Liver (tissue), 9 donors: ENCODE results near the gene ZNF408. TPM values are rescaled to one million over a fixed set of nuclear protein-coding genes. Genes with fewer than 3 reads are reported as not detected.

Experiments
- DNase-seq: peaks from one replicate; pipeline ENCODE4 v3.0.0-alpha.2; 2017; ENCODE audit warnings: low spot score
- H3K27ac ChIP-seq, 2 donors: one replicate each; pipeline ENCODE4 v1.7.0; 2013; ENCODE audit warnings: inconsistent platforms in 2 of 2, low read length in 2 of 2, control low read depth in 1 of 2, low read depth in 1 of 2, mild to moderate bottlenecking in 1 of 2
- H3K27me3 ChIP-seq, 4 donors: one replicate each; pipeline versions ENCODE4 v1.6.1 to v1.7.0; 2013; ENCODE audit warnings: low read length in 3 of 4, inconsistent platforms in 1 of 4, mild to moderate bottlenecking in 1 of 4, moderate library complexity in 1 of 4; ENCODE audit not compliant: control insufficient read depth in 4 of 4, insufficient read depth in 4 of 4
- H3K36me3 ChIP-seq, 4 donors: one replicate each; pipeline versions ENCODE4 v1.6.1 to v1.7.0; 2013; ENCODE audit warnings: low read length in 3 of 4, mild to moderate bottlenecking in 3 of 4, low read depth in 1 of 4, moderate library complexity in 1 of 4; ENCODE audit not compliant: control insufficient read depth in 4 of 4, insufficient read depth in 3 of 4
- H3K4me1 ChIP-seq, 4 donors: one replicate each; pipeline versions ENCODE4 v1.6.1 to v1.7.0; 2013; ENCODE audit warnings: low read length in 3 of 4, mild to moderate bottlenecking in 3 of 4, moderate library complexity in 1 of 4; ENCODE audit not compliant: control insufficient read depth in 4 of 4, insufficient read depth in 4 of 4
- H3K4me3 ChIP-seq, 3 donors: one replicate each; pipeline versions ENCODE4 v1.6.1 to v1.7.0; 2013; ENCODE audit warnings: low read length in 3 of 3, control low read depth in 1 of 3, low read depth in 1 of 3, mild to moderate bottlenecking in 1 of 3
- H3K9ac ChIP-seq, 2 donors: one replicate each; pipeline ENCODE4 v1.7.0; 2013; ENCODE audit warnings: low read length in 2 of 2, mild to moderate bottlenecking in 2 of 2, moderate library complexity in 2 of 2, control low read depth in 1 of 2, low read depth in 1 of 2
- H3K9me3 ChIP-seq, 4 donors: one replicate each; pipeline versions ENCODE4 v1.6.1 to v1.7.0; 2013; ENCODE audit warnings: low read length in 3 of 4; ENCODE audit not compliant: control insufficient read depth in 4 of 4
- ATF3 ChIP-seq: IDR thresholded peaks from 2 replicates; pipeline ENCODE4 v1.6.1; 2016; ENCODE audit warnings: antibody characterized with exemption
- CTCF ChIP-seq: fragments of 150-350 bp; IDR thresholded peaks from 2 replicates; pipeline ENCODE4 v1.5.1; 2017; ENCODE audit warnings: improper control_type of control experiment, low read depth, low read length; ENCODE audit not compliant: missing input control
- EGR1 ChIP-seq, 2 donors: IDR thresholded peaks; 2 replicates each; pipeline ENCODE4 v1.6.1; 2016 to 2018; ENCODE audit warnings: antibody characterized with exemption in 2 of 2, low read depth in 2 of 2
- FOXA1 ChIP-seq: IDR thresholded peaks from 2 replicates; pipeline ENCODE4 v1.6.1; 2016; ENCODE audit warnings: antibody characterized with exemption
- FOXA2 ChIP-seq: IDR thresholded peaks from 2 replicates; pipeline ENCODE4 v1.6.1; 2016; ENCODE audit warnings: antibody characterized with exemption
- GABPA ChIP-seq, 2 donors: IDR thresholded peaks in 1 of 2; conservative IDR thresholded peaks in 1 of 2; 2 replicates each; pipeline ENCODE4 v1.6.1; 2016; ENCODE audit warnings: antibody characterized with exemption in 2 of 2, mild to moderate bottlenecking in 1 of 2, moderate library complexity in 1 of 2
- HNF4A ChIP-seq, 2 donors: conservative IDR thresholded peaks; 2 replicates each; pipeline ENCODE4 v1.6.1; 2016; ENCODE audit warnings: antibody characterized with exemption in 2 of 2, mild to moderate bottlenecking in 2 of 2
- HNF4G ChIP-seq: IDR thresholded peaks from 2 replicates; pipeline ENCODE4 v1.6.1; 2016; ENCODE audit warnings: antibody characterized with exemption
- JUND ChIP-seq, 2 donors: IDR thresholded peaks; 2 replicates each; pipeline ENCODE4 v1.6.1; 2016; ENCODE audit warnings: antibody characterized with exemption in 2 of 2
- NR2F2 ChIP-seq: IDR thresholded peaks from 2 replicates; pipeline ENCODE4 v1.6.1; 2016; ENCODE audit warnings: antibody characterized with exemption
- REST ChIP-seq: IDR thresholded peaks from 2 replicates; pipeline ENCODE4 v1.6.1; 2016; ENCODE audit warnings: antibody characterized with exemption, mild to moderate bottlenecking
- RXRA ChIP-seq, 2 donors: IDR thresholded peaks; 2 replicates each; pipeline ENCODE4 v1.6.1; 2017 to 2018; ENCODE audit warnings: antibody characterized with exemption in 2 of 2, mild to moderate bottlenecking in 1 of 2
- SP1 ChIP-seq: IDR thresholded peaks from 2 replicates; pipeline ENCODE4 v1.6.1; 2018; ENCODE audit warnings: antibody characterized with exemption, mild to moderate bottlenecking
- TAF1 ChIP-seq: conservative IDR thresholded peaks from 2 replicates; pipeline ENCODE4 v1.6.1; 2016; ENCODE audit warnings: antibody characterized with exemption, mild to moderate bottlenecking
- YY1 ChIP-seq: IDR thresholded peaks from 2 replicates; pipeline ENCODE4 v1.6.1; 2016; ENCODE audit warnings: antibody characterized with exemption, mild to moderate bottlenecking
- WGBS: extraction: QIAGEN DNeasy Blood & Tissue Kit; methylation state at CpG from one replicate; pipeline ENCODE4 v1.1.7; 2013; 5-methylcytosine and 5-hydroxymethylcytosine counted together
- polyA plus RNA-seq, 2 donors: library from polyadenylated mRNA; stranded (reverse) in 1 of 2; unstranded in 1 of 2; fragments of 200-250 nt in 1 of 2; fragments of >200 nt in 1 of 2; fragmentation: Nextera tagmentation in 1 of 2; extraction: Ambion mirVana in 1 of 2; gene quantifications; one replicate each; pipeline versions ENCODE4 v1.2.1 to v1.2.3, GENCODE V29; 2013 to 2015
- total RNA-seq, 2 donors: library from RNA; depleted of rRNA; stranded (reverse); fragments of >200 nt; gene quantifications; one replicate each; pipeline ENCODE4 v1.2.3, GENCODE V29; 2014
- TF ChIP-seq, protein P1 (sequence below): IDR thresholded peaks from 2 replicates; pipeline ENCODE4 v1.6.1; 2016; ENCODE audit warnings: antibody characterized with exemption
- TF ChIP-seq, protein P2 (sequence below): IDR thresholded peaks from 2 replicates; pipeline ENCODE4 v1.6.1; 2016; ENCODE audit warnings: antibody characterized with exemption
- donor health status: healthy.
- donor health status: healthy.
- donor health status: healthy.
- donor health status: healthy.
- donor health status: healthy.

The ZNF408 gene
- total and polyA plus RNA-seq, 4 donors: 3.4 to 8.4 (median 5.5) TPM

GRCh38 chr11:46663277-46663940, 37.4 kb upstream of the ZNF408 start:
- WGBS: 95% methylated on average over 4 of the region's 4 CpGs
- Histone ChIP-seq H3K4me3 (no peak overlapping the region), H3K4me1 (peaks cover 0 to 5% (median 2%) of the 10 kb centered on the region in 4 donors), H3K27me3 (no peaks in the 10 kb centered on the region), H3K9me3 (no peaks in the 10 kb centered on the region), H3K9ac (no peak overlapping the region), H3K36me3 (peaks cover 15 to 73% (median 58%) of the 10 kb centered on the region in 4 donors), H3K27ac (no peak overlapping the region)
- TF ChIP-seq FOXA2: no peak
- no peak for TF ChIP-seq EGR1 (IDR thresholded peaks at IDR 0.05; ENCODE audit: low read depth in 2 of 2)
- no peak for TF ChIP-seq HNF4G
- no peak for TF ChIP-seq HNF4A (conservative IDR thresholded peaks at IDR 0.05)
- TF ChIP-seq, protein P1, sequence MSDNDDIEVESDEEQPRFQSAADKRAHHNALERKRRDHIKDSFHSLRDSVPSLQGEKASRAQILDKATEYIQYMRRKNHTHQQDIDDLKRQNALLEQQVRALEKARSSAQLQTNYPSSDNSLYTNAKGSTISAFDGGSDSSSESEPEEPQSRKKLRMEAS: no peak
- no peak for TF ChIP-seq NR2F2
- no peak for TF ChIP-seq ATF3
- no peak for TF ChIP-seq CTCF
- no peak for TF ChIP-seq TAF1
- no peak for TF ChIP-seq REST
- TF ChIP-seq YY1: no peak
- no peak for TF ChIP-seq FOXA1
- TF ChIP-seq GABPA (IDR thresholded peaks at IDR 0.05 in 1 of 2, conservative IDR thresholded peaks at IDR 0.05 in 1 of 2): no peak
- TF ChIP-seq SP1: no peak
- TF ChIP-seq RXRA (IDR thresholded peaks at IDR 0.05): no peak
- no peak for TF ChIP-seq JUND (IDR thresholded peaks at IDR 0.05)
- TF ChIP-seq, protein P2, sequence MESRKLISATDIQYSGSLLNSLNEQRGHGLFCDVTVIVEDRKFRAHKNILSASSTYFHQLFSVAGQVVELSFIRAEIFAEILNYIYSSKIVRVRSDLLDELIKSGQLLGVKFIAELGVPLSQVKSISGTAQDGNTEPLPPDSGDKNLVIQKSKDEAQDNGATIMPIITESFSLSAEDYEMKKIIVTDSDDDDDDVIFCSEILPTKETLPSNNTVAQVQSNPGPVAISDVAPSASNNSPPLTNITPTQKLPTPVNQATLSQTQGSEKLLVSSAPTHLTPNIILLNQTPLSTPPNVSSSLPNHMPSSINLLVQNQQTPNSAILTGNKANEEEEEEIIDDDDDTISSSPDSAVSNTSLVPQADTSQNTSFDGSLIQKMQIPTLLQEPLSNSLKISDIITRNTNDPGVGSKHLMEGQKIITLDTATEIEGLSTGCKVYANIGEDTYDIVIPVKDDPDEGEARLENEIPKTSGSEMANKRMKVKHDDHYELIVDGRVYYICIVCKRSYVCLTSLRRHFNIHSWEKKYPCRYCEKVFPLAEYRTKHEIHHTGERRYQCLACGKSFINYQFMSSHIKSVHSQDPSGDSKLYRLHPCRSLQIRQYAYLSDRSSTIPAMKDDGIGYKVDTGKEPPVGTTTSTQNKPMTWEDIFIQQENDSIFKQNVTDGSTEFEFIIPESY: no peak
- no peak for DNase-seq
